A204.1 (cell line): ENCODE measurements around the gene NPPB.
"Not testable (repeated sequence)": the region's sequence is repeated elsewhere in the genome, so short reads cannot be mapped to it uniquely, and the experiment has no call there.

Experiments used
- FAIRE-seq: peaks from 2 replicates; lab custom pipeline; 2012; peaks lifted over from hg19 to GRCh38; lab: Jason Lieb, UNC

The NPPB gene

DNA sequence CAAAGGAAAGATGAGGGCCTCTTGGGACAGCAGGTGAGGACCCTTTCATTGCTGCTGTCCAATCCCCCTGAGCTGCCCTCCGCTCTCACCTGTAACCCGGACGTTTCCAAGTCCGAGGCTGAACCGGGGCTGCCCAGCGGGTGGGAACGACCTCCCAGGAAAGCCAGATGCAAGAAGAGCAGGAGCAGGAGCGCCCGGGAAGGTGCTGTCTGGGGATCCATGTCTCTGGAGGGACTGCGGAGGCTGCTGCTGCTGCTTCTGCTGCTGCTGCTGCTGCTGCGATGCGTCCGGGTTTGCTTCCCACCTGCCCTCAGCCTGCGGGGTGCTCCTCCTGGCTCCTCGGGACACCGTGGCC, at the start of gene NPPB:
NPPB (minus strand) TSS at position 333 of the 355 bp plus-strand sequence; CDS start at position 221, 112 bp downstream.
- FAIRE-seq: no peak

DNA sequence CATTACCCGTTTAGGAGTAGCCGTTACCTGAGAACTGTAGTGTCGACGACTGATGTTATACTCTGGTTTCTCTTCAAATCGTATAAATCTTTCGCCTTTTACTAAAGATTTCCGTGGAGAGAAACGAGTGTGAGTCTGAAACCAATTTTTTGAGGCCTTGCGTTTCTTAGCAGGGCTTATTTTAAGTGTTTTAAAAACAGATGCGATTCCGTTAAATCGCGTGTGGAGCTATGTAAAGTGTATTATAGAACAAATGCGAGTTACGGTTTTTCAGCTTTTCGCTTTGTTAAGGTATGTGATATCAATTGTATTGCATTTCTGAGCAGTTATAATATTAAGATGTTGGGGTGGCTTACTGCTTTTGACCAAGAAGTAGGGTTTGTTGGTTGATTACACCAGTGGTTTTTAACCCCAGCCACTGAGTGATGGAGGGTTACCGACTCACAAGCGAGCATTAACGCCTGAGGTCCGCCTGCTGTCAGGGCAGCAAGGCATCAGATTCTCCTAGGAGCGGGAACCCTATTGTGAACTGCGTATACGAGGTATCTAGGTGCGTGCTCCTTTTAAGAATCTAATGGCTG, 49.4 kb upstream of the NPPB start:
- no peak for FAIRE-seq

DNA sequence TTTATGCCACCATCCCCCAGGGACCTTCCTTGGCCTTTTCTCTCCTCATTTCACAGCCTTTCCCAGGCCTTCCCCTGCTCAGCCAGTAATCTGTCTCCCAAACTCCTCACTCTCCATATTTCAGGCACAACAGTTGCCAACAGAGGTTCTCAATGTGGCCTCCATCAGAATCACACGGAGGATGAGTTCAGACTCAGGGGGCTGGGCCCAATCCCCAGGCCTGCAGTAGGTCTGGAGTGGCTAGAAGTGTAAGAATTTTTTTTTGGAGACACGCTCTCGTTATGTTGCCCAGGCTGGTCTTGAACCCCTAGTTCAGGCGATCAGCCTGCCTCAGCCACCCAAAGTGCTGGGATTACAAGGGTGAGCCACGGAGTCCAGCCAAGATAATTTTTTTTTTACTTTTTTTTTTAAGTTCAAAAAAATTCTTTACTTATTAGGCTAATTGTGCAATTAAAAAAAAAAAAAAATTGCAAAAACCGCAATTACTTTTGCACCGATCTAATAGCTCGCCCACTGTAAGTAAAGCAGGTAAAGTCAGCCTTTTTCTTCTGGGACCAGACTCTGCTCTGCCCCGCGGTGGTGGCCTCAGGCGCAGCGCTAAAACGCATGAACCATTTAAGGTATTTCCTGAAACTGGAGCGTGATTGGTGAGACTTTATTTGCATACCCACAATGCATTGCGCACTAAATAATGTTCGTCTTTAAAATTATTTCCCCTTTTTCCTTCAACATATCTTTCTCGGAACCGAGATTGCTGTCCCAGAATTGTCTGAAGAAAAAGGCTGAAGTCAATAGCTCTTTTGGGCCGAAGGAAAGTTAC, 48.7 kb upstream of the NPPB start:
- FAIRE-seq: peak; percentile 97

DNA sequence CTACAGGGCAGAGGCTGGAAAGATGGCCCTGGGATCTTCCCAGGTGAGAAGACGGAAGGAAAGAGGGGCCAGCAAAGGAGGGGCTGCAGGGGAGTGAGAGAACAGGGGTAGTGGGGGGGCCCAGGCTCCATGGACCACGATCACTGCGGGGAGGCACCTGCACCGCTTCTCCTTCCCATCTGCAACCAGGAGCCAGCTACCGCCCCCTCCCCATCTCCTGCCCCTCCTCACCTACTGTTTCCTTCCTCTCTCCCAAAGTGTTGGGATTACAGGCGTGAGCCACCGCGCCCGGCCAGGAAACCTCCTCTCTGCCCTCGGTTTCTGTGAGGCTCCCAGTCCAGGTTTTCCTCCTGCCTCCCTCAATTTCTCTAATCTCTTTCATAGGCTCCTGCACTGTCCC, 48.1 kb upstream of the NPPB start:
- no peak for FAIRE-seq

DNA sequence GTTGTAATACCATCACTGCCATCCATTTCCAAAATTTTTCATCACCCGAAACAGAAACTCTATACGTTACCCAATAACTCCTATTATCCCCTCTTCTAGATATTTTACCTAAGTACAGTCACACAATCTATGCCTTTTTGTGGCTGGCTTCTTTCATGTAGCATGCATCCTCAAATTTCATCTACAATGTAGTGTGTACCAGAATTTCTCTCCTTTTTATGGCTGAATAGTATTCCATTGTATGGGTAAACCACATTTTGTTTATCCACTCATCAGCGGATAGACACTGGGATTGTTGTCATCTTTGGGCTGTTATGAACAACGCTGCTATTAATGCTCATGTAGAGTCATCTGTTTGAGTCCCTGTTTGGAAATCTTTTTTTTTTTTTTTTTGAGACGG, 46.2 kb upstream of the NPPB start:
- no peak for FAIRE-seq

DNA sequence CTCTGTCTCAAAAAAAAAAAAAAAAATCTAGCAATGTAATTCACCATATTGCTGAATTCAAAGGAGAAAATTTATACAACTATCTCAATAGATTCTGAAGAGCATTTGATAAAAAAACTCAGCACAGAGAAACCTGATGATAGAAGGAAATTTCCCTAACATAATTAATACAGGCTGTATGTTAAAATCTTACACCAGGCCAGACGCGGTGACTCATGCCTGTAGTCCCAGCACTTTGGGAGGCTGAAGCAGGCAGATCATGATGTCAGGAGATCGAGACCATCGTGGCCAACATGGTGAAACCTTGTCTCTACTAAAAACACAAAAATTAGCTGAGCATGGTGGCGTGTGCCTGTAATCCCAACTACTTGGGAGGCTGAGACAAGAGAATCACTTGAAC, 45.4 kb upstream of the NPPB start:
- FAIRE-seq: not testable (repeated sequence)

DNA sequence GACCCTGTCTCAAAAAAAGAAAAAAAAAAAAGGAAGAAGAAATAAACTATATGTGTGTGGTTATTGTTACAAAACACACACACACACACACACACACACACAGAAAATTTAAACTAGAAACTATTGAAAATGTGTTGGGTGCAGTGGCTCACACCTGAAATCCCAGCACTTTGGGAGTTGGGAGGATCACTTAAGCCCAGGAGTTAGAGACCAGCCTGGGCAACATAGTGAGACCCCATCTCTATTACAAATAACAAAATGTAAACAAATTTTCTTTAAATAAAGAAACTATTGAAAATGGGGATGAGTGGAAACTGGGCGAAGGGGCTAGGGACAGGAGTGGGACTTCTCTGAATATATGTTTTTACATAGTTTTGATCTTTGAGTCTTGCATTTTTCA, 44.5 kb upstream of the NPPB start:
- no peak for FAIRE-seq

DNA sequence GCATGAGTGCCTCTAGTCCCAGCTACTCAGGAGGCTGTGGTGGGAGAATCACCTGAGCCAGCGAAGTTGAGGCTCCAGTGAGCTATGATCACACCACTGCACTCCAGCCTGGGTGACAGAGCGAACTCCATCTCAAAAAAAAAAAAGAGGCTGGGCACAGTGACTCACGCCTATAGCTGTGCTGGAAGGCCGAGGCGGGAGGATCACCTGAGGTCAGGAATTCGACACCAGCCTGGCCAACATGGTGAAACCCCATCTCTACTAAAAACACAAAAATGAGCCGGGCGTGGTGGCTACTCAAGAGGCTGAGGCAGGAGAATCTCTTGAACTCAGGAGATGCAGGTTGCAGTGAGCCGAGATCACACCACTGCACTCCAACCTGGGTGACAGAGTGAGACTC, 42.7 kb upstream of the NPPB start:
- FAIRE-seq: not testable (repeated sequence)

DNA sequence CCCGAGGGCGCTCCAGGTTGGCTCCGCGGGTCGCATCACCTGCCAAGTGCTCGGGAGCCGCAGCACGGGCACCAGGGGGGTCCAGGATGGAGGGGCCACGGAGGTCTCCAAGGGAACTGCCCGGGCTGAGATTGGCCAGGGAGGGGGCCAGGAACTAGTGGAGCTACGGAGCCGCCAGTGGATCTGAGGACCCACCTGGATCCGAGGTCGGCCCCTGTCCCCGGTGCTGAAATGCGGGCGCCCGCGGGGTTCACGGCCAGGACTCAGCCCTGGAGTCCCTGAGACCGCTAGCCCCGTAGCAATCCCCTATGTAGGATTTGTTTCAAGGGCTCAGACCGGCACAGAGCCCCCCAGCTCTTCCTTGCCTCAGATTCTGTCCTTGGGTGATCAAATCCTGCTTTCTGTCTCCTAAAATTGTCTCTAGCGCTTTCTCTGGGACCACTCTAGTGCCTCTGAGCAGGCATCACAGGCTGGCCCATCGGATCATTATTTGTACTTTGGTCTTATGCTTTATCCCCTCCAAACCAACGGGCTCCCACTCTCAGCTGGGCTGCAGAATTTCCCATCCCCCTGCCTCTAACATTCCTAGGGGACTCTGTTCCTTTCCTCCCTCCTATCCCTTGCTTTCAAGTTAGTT, 40.2 kb upstream of the NPPB start:
- FAIRE-seq: no peak

DNA sequence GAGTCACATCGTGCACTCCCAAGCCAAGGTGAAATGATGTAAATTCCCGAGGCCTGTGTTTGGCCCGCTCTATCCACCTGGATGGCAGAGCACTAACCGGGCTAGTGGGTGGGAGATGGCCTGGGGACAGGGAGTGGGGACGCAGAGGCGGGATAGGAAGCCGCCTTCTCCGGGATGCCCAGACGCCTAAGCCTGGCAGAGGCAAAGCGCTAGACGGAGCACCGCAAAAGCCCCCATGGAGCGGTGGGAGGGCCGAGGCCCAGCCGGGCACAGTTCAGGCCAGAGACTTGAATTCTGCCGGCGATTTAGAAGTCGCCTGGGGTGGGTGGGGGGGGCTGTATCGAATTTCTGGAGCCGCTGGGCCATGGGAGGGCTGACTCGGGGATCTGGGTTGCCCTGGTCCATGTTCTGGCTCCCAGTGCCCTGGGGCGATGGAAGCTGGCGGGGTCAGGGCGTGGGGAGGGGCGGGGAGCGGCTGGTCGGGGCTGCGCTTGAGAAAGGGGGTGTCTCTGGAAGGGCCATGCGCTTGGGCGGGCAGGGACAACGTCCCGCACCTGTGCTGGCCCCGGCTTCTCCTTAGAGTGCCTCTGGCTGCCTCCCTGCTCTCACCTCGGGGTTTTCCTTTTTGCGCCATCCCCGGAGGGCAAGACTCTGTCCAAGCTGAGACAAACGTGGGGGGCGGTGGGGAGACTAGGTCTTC, 39.5 kb upstream of the NPPB start:
- FAIRE-seq: no peak

DNA sequence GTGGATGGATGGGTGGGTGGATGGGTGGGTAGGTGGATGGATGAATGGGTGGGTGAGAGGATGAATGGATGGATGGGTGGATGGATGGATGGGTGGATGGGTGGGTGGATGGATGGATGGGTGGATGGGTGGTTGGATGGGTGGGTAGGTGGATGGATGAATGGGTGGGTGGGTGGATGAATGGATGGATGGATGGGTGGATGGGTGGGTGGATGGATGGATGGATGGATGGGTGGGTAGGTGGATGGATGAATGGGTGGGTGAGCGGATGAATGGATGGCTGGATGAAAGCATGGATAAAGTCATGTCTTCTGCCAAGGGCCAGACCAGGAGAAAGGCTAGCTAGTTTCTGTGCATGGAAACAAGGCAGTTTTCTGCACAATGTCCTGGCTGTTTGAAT, 35.8 kb upstream of the NPPB start:
- not testable (repeated sequence) for FAIRE-seq

DNA sequence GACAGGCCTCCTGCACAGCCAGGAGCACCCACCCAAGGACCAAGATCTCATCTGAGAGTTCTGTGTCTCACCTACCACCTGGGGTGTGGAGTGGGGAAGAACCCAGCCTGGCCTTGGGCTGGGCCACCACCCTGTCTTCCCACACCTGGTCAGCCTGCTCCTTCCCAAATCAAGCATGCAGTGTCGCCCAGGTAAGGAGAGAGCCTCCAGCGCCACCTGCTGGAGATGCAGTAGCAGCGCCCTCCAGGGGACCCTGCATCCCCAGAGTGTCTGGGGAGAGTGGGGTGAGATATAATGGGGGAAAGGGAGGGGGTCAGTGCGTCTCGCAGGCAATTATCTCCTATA, 35.1 kb upstream of the NPPB start:
- no peak for FAIRE-seq

DNA sequence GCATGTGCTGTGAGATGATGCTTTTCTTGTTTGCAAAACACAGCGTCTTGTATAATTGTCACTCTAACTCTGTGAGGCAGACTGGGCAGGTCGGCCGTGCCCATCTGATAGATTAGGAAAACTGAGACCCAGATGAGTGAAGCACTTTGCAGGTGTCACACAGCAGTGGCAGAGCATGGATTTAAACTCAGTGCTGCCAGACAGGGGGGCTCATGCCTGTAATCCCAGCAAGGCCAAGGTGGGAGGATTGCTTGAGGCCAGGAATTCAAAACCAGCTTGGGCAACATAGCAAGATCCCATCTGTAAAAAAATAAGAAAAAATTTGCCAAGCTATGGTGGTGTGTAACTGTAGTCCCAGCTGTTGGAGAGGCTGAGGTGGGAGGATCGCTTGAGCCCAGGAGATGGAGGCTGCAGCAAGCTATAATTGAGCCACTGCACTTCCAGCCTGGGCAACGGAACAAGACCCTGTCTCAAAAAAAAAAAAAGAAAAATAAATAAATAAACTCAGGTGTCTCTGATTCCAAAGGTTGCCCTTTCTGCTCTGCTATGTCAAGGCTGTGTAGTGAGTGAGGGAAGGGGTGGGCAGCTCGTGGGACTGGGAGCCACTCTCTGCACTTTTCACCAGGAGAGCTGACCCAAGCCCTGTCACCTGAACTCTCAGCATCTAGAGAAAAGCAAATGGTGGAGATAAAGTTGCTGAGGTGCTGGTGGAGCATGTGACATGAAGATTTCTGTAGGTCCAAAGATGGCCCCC, 32.9 kb upstream of the NPPB start:
- no peak for FAIRE-seq

DNA sequence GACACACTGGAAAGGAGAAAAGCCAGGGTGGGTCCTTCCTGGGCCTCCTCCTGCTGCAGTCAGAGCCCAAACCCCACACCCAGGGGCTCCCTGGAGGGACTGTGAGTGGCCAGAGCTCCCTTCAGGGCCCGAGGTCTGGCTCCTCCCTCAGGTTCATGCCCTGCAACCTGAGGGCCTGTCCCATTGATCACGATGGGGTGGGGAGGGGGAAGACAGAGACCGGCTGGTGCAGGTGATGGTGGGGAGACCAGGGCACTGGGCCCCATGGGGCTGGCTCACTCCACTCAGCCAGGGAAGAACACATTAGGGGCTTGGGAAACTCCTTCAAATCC, 30.1 kb upstream of the NPPB start:
- FAIRE-seq: no peak

DNA sequence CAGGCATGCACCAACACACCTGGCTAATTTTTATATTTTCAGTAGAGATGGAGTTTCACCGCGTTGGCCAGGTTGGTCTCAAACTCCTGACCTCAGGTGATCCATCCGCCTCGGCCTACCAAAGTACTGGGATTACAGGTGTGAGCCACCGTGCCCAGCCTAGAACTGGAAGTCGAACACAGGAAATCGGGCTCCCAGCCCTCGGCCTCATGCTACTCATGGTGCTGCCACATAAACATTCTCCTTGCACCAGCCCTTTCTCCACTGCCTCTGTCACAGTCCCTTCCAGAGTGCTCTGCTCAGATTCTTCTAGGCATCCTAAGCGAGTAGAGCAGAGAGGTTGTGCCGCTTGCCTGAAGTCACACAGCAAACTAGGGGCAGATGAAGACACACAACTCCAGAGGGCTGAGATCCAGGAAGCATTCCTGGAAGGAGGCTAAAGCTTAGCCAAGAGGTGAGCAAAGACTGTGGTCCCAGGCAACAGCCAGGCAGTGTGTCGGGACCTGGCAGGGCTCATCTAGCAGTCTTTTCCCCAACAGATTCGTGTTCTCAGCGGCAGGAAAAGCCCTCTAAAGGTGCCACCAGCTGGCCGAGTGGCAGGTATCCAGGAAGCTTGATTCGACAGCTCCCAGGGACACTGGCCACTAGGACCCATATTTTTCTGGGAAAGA, 29.6 kb upstream of the NPPB start:
- no peak for FAIRE-seq

DNA sequence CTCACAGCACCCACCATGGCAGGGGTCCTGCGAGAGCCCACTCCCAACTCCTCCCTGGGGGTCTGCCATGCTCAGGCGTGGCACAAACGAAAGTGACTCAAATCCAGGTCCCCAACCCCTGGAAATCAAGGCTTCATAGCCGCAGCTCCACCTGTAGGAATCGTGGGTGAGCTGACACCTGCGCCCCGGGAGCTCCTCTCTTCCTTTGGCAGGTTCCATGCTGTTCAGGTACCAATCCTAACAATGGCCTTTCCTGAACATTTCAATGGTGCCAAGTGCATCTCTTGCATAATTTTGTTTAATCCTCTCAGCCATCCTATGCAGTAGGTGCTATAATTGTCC, 28.9 kb upstream of the NPPB start:
- FAIRE-seq: no peak

DNA sequence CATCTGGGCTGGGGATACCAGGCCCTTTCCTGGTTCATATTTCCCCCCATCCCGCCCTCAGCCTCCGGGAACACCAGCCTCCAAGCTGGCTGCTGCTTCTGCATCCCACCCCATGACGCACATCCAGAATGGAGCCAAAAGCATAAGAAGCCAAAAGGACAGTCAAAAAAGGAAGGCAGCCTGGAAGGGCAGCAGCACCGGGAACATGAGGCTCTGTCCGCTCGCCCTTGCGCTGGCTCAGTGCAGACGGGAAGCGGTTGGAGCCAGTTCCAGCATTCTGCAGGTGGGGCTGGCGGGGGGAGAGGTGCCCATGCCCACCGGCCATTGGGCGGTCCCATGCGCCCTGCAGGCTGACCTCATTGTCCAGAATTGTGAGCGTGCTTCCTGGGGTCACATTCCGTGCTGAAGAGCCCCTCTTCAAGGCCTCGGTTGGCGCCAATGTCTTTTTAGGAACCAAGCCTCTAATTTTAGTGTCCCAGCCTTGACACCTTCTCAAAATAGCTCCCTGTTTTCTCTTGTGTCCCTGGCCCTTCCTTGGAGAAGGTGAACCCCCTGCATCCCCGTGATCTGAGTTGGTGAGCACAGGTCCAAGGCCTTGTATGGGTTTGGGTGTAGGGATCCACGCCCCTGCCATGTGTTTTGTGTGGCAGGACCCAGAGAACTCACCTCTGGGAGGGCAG, 28.4 kb upstream of the NPPB start:
- FAIRE-seq: no peak

DNA sequence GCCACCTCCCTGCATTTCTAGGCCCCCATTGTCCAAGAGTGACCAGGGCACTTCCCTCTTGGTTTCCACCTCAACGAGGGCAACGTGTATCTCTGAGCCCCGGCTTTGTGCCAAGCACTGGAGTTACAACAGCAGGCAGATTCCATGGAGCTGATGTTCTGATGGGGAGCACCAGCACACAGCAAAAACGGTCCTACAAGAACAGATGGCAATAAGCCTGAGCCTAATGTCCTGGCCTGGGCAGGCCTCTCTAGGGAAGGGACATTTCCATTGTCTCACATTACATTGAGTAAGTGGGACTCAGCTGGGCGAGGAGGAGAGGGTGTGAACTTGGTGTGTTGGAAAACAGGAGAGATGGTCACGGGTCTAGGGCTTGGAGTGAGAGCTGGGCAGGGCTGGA, 27.2 kb upstream of the NPPB start:
- no peak for FAIRE-seq

DNA sequence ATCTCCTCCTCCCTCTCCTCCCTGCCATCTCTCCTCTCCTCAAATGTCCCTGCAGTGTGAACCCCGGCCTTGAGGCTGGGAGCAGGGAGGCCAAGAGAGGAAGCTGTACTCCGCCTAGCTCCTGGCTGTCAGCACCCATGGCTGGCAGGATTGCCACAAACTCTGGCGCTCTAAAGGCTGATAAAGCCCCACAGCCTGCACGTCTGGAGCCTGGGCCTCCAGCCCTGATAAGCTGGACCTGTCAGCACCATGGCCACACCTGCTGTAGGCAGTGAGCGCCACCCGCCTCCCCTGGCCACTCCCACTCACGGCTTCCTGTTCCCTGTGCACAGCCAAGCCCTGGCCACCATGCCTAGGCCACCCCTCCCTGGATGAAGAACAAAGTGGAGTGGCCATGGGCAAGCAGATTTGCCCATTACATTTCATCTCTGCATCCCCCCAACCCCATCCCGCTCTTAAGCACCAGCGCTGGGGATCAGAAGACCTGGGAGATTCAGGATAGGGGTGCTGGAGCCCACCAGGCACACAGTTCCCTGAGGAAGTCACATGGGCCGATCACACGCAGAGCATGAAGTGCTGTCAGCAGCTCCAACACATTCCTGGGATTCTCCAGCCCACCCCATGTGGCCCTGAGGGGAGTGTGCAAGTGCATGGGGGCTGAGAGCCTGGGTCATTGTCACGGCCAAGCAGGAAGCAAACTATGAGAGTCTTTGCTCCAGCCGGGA, 24.2 kb upstream of the NPPB start:
- FAIRE-seq: no peak

DNA sequence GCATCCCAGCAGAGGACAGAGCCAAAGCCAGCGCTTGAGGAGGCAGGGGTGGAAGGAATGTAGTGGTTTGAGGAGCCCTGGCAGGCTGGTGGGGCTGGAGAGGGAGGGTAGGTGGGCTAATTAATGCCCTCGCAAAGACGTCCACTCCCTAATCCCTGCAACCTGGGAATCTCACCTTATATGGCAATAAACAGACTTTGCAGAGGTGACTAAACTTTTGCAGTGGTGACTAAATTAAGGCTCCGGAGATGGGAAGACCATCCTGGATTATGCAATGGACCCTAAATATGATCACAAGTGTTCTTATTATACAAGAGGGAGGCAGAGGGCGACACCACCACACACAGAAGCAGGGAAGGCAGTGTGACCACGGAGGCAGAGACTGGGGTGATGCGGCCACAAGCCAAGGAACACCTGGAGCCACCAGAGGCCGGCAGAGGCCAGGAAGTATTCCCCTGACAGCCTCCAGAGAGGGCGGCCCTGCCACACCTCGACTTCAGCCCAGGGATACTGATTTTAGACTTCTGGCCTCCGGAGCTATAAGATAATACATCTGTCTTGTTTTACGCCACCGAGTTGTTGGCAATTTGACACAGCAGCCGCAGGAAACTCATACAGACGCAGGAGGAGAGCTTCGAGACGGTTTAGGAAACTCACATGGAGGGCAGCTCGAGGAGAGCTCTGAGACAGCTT, 23.1 kb upstream of the NPPB start:
- FAIRE-seq: no peak
